HepG2 (cell line): ENCODE results near the gene ENC1. TPM values are rescaled to one million over a fixed set of nuclear protein-coding genes. Genes with fewer than 3 reads are reported as not detected.

ENCODE experiments used
- CC2D1A ChIP-seq: sonication (generic); formaldehyde crosslinking; IDR thresholded peaks from 2 replicates; pipeline ENCODE4 v1.8.1; 2023; ENCODE audit warnings: mild to moderate bottlenecking, missing genetic modification reagents
- DNMT1 ChIP-seq: sonication (generic); formaldehyde crosslinking; IDR thresholded peaks from 2 replicates; pipeline ENCODE4 v1.5.1; 2020; ENCODE audit warnings: mild to moderate bottlenecking, missing genetic modification reagents
- EHMT2 ChIP-seq: fragments of 200-600 bp; sonication (generic); IDR thresholded peaks from 2 replicates; pipeline ENCODE4 v1.7.0; 2017; ENCODE audit warnings: antibody characterized with exemption, low read depth, low read length, borderline replicate concordance
- ETV5 ChIP-seq: IDR thresholded peaks from 2 replicates; pipeline ENCODE4 v1.6.1; 2018; ENCODE audit warnings: missing biosample characterization, missing genetic modification reagents, inconsistent platforms, borderline replicate concordance
- GABPA ChIP-seq, 2 experiments: IDR thresholded peaks; 2 replicates each; pipeline ENCODE4 v1.6.1; 2011 to 2016; ENCODE audit warnings: low read depth in 2 of 2, low read length in 1 of 2, missing biosample characterization in 1 of 2, missing genetic modification characterization in 1 of 2
- HBP1 ChIP-seq: IDR thresholded peaks from 2 replicates; pipeline ENCODE4 v1.6.1; 2016; ENCODE audit warnings: low read depth, control low read depth
- HDAC6 ChIP-seq: fragments of 200-600 bp; sonication (generic); IDR thresholded peaks from 2 replicates; pipeline ENCODE4 v1.7.0; 2017; ENCODE audit warnings: mild to moderate bottlenecking, antibody characterized with exemption, low read length, low read depth
- IKZF5 ChIP-seq: IDR thresholded peaks from 2 replicates; pipeline ENCODE4 v1.6.1; 2018; ENCODE audit warnings: missing genetic modification reagents, mild to moderate bottlenecking, missing compliant biosample characterization
- MAFF ChIP-seq: IDR thresholded peaks from 2 replicates; pipeline ENCODE4 v1.6.1; 2011; ENCODE audit warnings: low read depth, low read length, improper control_type of control experiment
- RAD21 ChIP-seq: fragments of 450-650 bp; formaldehyde crosslinking; IDR thresholded peaks from 2 replicates; pipeline ENCODE4 v1.5.0; 2020; ENCODE audit warnings: mild to moderate bottlenecking
- RARA ChIP-seq: IDR thresholded peaks from 2 replicates; pipeline ENCODE4 v1.6.1; 2016; ENCODE audit warnings: missing genetic modification reagents, missing compliant biosample characterization
- SIX1 ChIP-seq: sonication (generic); formaldehyde crosslinking; IDR thresholded peaks from 2 replicates; pipeline ENCODE4 v1.4.0; 2020; ENCODE audit warnings: missing genetic modification reagents, borderline replicate concordance
- SMAD3 ChIP-seq: sonication (generic); formaldehyde crosslinking; IDR thresholded peaks from 2 replicates; pipeline ENCODE4 v1.4.0; 2020; ENCODE audit warnings: missing genetic modification reagents
- SMC3 ChIP-seq: IDR thresholded peaks from 2 replicates; pipeline ENCODE4 v1.6.1; 2011; ENCODE audit warnings: low read length, improper control_type of control experiment
- SNRNP70 ChIP-seq: fragments of 200-400 bp; formaldehyde crosslinking; IDR thresholded peaks from 2 replicates; pipeline ENCODE4 v1.6.1; 2017; ENCODE audit warnings: mild to moderate bottlenecking, low read depth, low read length, moderate library complexity
- SP2 ChIP-seq: sonication (generic); formaldehyde crosslinking; IDR thresholded peaks from 2 replicates; pipeline ENCODE4 v1.5.1; 2020; ENCODE audit warnings: mild to moderate bottlenecking, missing genetic modification reagents
- ZBTB14 ChIP-seq: sonication (generic); formaldehyde crosslinking; IDR thresholded peaks from 2 replicates; pipeline ENCODE4 v1.4.0; 2020; ENCODE audit warnings: missing genetic modification reagents
- ZBTB44 ChIP-seq: sonication (generic); formaldehyde crosslinking; IDR thresholded peaks from 2 replicates; pipeline ENCODE4 v1.4.0; 2020; ENCODE audit warnings: missing genetic modification reagents
- ZFP36L1 ChIP-seq: sonication (generic); formaldehyde crosslinking; IDR thresholded peaks from 2 replicates; pipeline ENCODE4 v1.8.0; 2022; ENCODE audit warnings: mild to moderate bottlenecking, missing genetic modification reagents, moderate library complexity
- ZNF44 ChIP-seq: sonication (generic); formaldehyde crosslinking; IDR thresholded peaks from 2 replicates; pipeline ENCODE4 v1.5.1; 2020; ENCODE audit warnings: mild to moderate bottlenecking, missing genetic modification reagents
- ZNF513 ChIP-seq: sonication (generic); formaldehyde crosslinking; conservative IDR thresholded peaks from 2 replicates; pipeline ENCODE4 v1.5.0; 2020; ENCODE audit warnings: missing genetic modification reagents
- ZNF546 ChIP-seq: sonication (generic); formaldehyde crosslinking; conservative IDR thresholded peaks from 2 replicates; pipeline ENCODE4 v1.8.1; 2023; ENCODE audit warnings: mild to moderate bottlenecking, missing genetic modification reagents
- ZNF644 ChIP-seq: IDR thresholded peaks from 2 replicates; pipeline ENCODE4 v1.6.1; 2016; ENCODE audit warnings: low read depth
- ZSCAN21 ChIP-seq: sonication (generic); formaldehyde crosslinking; IDR thresholded peaks from 2 replicates; pipeline ENCODE4 v1.8.0; 2022; ENCODE audit warnings: mild to moderate bottlenecking, missing genetic modification reagents, moderate library complexity, borderline replicate concordance
- ZSCAN25 ChIP-seq: sonication (generic); formaldehyde crosslinking; IDR thresholded peaks from 2 replicates; pipeline ENCODE4 v1.8.0; 2022; ENCODE audit warnings: mild to moderate bottlenecking, missing genetic modification reagents
- polyA plus RNA-seq, 8 experiments: library from polyadenylated mRNA; depleted of rRNA in 3 of 8; stranded (reverse) in 7 of 8; unstranded in 1 of 8; fragments of >200 nt; fragmentation: Illumina TruSeq in 4 of 8; extraction: Trizol in 4 of 8; gene quantifications; 2 replicates each; pipeline versions ENCODE4 v1.2.1 to v1.2.3, GENCODE V29; 2011 to 2016; ENCODE audit warnings: low read depth in 4 of 8, missing spikeins in 1 of 8, mixed read lengths in 1 of 8; ENCODE audit not compliant: insufficient read depth in 1 of 8
- total RNA-seq, 5 experiments: library from RNA; depleted of rRNA; stranded (reverse); fragments of >200 nt; fragmentation: Illumina TruSeq; extraction: Trizol; gene quantifications; 2 replicates each; pipeline ENCODE4 v1.2.3, GENCODE V29; 2016; ENCODE audit warnings: low read depth in 1 of 5

Gene ENC1
- total and polyA plus RNA-seq, 2 of the 13 experiments (the other 11 are each of a cell fraction or from before 2014, with no cell fraction given): 63.8 to 64.4 TPM

- no peak for TF ChIP-seq ZFP36L1 (CRISPR knock-in tag)
- TF ChIP-seq DNMT1 (CRISPR knock-in tag): no peak
- TF ChIP-seq RARA (CRISPR knock-in tag): no peak
- TF ChIP-seq GABPA (IDR thresholded peaks at IDR 0.05; ENCODE audit: low read depth, low read length): no peak
- peak; percentile 33 for TF ChIP-seq GABPA (CRISPR knock-in tag; IDR thresholded peaks at IDR 0.05; ENCODE audit: low read depth)
- no peak for TF ChIP-seq HDAC6
- no peak for TF ChIP-seq ZSCAN21 (CRISPR knock-in tag)
- TF ChIP-seq MAFF: no peak
- TF ChIP-seq SIX1 (CRISPR knock-in tag): no peak
- no peak for TF ChIP-seq SMAD3
- peak; percentile 88 for TF ChIP-seq ZNF644
- TF ChIP-seq SNRNP70: no peak
- no peak for TF ChIP-seq ZNF513 (CRISPR knock-in tag)
- TF ChIP-seq SP2 (CRISPR knock-in tag): no peak
- no peak for TF ChIP-seq ZNF546
- no peak for TF ChIP-seq ZSCAN25 (CRISPR knock-in tag)
- TF ChIP-seq ZBTB44 (CRISPR knock-in tag): no peak
- no peak for TF ChIP-seq EHMT2
- TF ChIP-seq ZNF44: no peak
- TF ChIP-seq CC2D1A: no peak
- no peak for TF ChIP-seq ETV5 (CRISPR knock-in tag)
- no peak for TF ChIP-seq IKZF5
- TF ChIP-seq SMC3: peak; percentile 51
- no peak for TF ChIP-seq ZBTB14 (CRISPR knock-in tag)
- TF ChIP-seq HBP1 (CRISPR knock-in tag): no peak
- peak; percentile 45; the same call in 1 of the 2 replicates for TF ChIP-seq RAD21
These were observed 32.7 kb upstream of the ENC1 start (continued) for GRCh38 chr5:74673011-74673790.
